BJ (cell line): ENCODE measurements around the gene PARP4. TPM values are rescaled to one million over a fixed set of nuclear protein-coding genes. Genes with fewer than 3 reads are reported as not detected.
A peak's percentile ranks its signal among the peaks of the same experiment; 100 is the strongest.
"Not testable (repeated sequence)": the region's sequence is repeated elsewhere in the genome, so short reads cannot be mapped to it uniquely, and the experiment has no call there.

Experiments used
- CTCF ChIA-PET: fragments of 350-600 bp; formaldehyde crosslinking; extraction: SDS; loops from one replicate; lab custom pipeline; 2021; ENCODE audit warnings: antibody characterized with exemption, inconsistent platforms; lab: Yijun Ruan, JAX
- POLR2A ChIA-PET: fragments of 300-600 bp; sonication (Branson Sonifier 250); formaldehyde crosslinking; extraction: SDS; loops from one replicate; lab custom pipeline; 2021; ENCODE audit warnings: antibody characterized with exemption; lab: Charles Lee
- DNase-seq: peaks from one replicate; pipeline ENCODE4 v3.0.0-alpha.2; 2011; ENCODE audit warnings: low read depth
- H3K27me3 ChIP-seq: 2 replicates; pipeline ENCODE4 v1.6.0; 2011; ENCODE audit warnings: low read length; ENCODE audit not compliant: control insufficient read depth, insufficient read depth
- H3K36me3 ChIP-seq: 2 replicates; pipeline ENCODE4 v1.5.1; 2011; ENCODE audit warnings: low read length; ENCODE audit not compliant: control insufficient read depth, insufficient read depth
- H3K4me3 ChIP-seq: 2 replicates; pipeline ENCODE4 v1.5.1; 2011; ENCODE audit warnings: low read depth, mild to moderate bottlenecking, control low read depth, low read length
- polyA plus RNA-seq: library from polyadenylated mRNA; depleted of rRNA; stranded (reverse); fragments of >200 nt; gene quantifications from 2 replicates; pipeline ENCODE4 v1.2.3, GENCODE V29; 2011
- TF ChIP-seq, protein P1 (sequence below): IDR thresholded peaks from 2 replicates; pipeline ENCODE4 v1.5.1; 2011; ENCODE audit warnings: low read depth, mild to moderate bottlenecking, control low read depth, inconsistent platforms, low read length, moderate library complexity; ENCODE audit not compliant: insufficient read depth

Gene PARP4
- polyA plus RNA-seq, 1 experiment = 46.5 TPM

DNA sequence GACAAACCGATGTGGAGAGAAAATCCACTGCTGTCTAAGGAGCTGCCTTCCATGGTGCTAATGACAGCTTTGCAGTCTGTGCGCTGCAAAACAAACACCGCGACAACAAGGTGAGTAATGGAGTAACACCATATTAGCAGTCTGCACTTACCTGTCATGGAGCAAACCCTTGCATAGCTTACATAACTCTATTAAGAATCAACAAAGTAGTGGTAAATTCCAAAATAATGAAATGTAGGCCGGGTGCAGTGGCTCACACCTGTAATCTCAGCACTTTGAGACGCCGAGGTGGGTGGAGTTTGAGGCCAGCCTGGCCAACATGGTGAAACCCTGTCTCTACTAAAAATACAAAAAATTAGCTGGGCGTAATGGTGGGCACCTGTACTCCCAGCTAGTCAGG is 56.2 kb downstream of the PARP4 start:
- TF ChIP-seq, protein P1, sequence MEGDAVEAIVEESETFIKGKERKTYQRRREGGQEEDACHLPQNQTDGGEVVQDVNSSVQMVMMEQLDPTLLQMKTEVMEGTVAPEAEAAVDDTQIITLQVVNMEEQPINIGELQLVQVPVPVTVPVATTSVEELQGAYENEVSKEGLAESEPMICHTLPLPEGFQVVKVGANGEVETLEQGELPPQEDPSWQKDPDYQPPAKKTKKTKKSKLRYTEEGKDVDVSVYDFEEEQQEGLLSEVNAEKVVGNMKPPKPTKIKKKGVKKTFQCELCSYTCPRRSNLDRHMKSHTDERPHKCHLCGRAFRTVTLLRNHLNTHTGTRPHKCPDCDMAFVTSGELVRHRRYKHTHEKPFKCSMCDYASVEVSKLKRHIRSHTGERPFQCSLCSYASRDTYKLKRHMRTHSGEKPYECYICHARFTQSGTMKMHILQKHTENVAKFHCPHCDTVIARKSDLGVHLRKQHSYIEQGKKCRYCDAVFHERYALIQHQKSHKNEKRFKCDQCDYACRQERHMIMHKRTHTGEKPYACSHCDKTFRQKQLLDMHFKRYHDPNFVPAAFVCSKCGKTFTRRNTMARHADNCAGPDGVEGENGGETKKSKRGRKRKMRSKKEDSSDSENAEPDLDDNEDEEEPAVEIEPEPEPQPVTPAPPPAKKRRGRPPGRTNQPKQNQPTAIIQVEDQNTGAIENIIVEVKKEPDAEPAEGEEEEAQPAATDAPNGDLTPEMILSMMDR = no peak
- no peak overlapping the region for H3K4me3 ChIP-seq
- H3K27me3 ChIP-seq = no peaks in the 10 kb centered on the region
- DNase-seq = no peak
- H3K36me3 ChIP-seq = peaks cover 20% of the 10 kb centered on the region
- POLR2A ChIA-PET = no interaction called here
- CTCF ChIA-PET = no interaction called here

DNA sequence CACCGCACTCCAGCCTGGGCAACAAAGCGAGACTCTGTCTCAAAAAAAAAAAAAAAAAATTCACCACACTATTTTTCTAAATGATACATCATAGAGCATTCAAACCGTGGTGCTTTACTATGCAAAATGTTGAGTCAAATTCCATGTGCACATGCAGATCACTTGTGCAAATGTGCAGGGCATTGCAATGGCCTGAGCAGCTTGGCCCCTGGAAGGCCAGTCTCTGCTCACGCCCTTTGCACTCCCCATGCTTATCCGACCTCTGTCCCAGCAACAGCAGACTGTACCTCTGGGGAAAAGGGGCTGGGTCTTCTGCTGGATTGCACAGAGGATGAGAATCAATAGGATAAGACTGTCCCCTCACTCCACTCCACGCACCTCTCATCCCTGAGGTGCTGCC is 58.5 kb downstream of the PARP4 start:
- Histone ChIP-seq H3K36me3 (peaks cover 22% of the 10 kb centered on the region), H3K27me3 (no peaks in the 10 kb centered on the region), H3K4me3 (no peak overlapping the region)
- CTCF ChIA-PET = no interaction called here
- POLR2A ChIA-PET = no interaction called here
- no peak for DNase-seq
- TF ChIP-seq, protein P1 = no peak

DNA sequence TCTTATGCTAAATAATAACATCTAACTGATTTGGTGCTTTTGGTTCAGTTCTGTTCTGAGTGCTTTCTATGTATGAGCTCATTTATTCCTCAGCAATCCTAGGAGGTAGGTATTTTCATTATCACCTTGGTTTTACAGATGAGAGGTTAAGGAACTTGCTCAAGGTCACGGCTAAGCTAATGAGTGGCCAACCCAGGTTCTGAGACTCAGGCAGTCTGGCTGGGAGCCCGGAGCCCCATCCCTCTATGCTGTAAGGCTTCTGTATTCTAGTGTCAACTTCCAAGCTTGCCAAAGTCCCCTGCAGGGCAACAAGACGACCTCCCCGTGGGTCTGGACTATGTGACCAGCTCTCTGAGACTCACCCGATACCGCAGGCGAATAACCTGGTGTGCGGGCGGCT is 60.5 kb downstream of the PARP4 start:
- Histone ChIP-seq H3K27me3 (no peaks in the 10 kb centered on the region), H3K36me3 (peaks cover 20% of the 10 kb centered on the region), H3K4me3 (no peak overlapping the region)
- TF ChIP-seq, protein P1 = no peak
- POLR2A ChIA-PET = no interaction called here
- DNase-seq = no peak
- CTCF ChIA-PET = interaction anchor here (1.0 kb wide), 1 partner anchor 9 kb away, joined by 4 read pairs; no protein-coding TSS in a partner anchor

DNA sequence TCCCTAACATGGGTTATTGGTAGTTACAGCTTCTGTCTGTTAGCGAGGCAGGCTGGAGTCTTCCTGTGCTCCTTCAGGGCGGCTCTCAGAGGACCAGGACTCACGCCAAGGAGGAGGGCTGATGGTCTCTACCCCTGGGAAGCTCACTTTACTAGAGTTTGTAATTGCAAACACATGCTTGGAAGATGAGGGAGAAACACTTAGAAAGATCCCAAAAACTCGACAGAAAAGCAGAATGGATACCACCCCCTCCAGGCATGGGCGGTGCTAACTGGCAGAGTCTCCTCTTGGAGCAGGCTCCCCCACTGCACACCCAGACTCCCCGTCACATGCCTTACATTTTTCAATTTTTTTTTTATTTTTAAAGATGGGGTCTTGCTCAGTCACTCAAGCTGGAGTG is 62.0 kb downstream of the PARP4 start:
- Histone ChIP-seq H3K36me3 (peaks cover 20% of the 10 kb centered on the region), H3K4me3 (no peak overlapping the region), H3K27me3 (no peaks in the 10 kb centered on the region)
- ChIA-PET CTCF (no interaction called here), POLR2A (no interaction called here)
- TF ChIP-seq, protein P1 = no peak
- DNase-seq = peak; percentile 75

DNA sequence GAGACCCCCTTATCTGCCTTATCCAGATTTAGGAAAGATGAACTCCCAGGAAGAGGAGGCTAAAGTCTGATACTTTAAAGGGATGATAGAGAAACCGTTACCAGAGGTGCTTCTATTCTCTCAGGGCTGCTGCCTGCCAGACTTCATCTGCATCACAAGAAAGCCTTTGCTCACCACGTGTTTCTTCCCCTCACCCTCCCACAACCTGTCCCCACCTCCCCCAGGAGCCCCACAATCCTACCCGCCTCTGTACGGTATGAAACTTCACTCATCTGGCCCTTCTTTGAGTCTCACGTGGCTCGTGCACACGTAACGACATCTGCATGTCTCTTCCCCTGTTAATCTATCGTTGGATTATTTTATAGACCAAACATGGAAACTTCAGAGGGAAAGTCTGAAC is 67.7 kb downstream of the PARP4 start:
- DNase-seq, POLR2A ChIA-PET, H3K36me3 ChIP-seq, H3K27me3 ChIP-seq, H3K4me3 ChIP-seq: not testable (repeated sequence)
- CTCF ChIA-PET = interaction anchor here (1.0 kb wide), 1 partner anchor 10 kb away, joined by 3 read pairs; no protein-coding TSS in a partner anchor

DNA sequence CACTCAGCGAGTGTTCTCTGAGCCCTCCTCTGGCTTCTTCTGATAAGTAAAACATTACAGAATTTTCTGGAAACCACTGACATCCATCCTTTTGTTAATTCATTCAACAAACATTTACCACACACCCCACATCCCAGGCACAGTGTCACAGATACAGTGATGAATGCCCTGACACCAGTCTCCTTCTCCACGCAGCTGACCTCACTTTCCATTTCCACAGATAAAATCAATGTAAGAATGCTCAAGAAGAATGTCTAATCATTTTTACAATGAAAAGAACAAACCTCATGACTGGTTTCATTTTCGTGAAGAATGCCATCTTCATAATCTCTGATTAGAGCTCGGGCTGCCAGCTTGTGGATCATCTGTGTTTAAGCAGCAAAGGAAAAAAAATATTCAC is 69.2 kb downstream of the PARP4 start:
- Histone ChIP-seq H3K4me3 (no peak overlapping the region), H3K27me3 (no peaks in the 10 kb centered on the region), H3K36me3 (peaks cover 3% of the 10 kb centered on the region)
- POLR2A ChIA-PET = no interaction called here
- TF ChIP-seq, protein P1 = no peak
- no peak for DNase-seq
- CTCF ChIA-PET = interaction anchor here (0.6 kb wide), 1 partner anchor 350 kb away, joined by 3 read pairs; no protein-coding TSS in a partner anchor

DNA sequence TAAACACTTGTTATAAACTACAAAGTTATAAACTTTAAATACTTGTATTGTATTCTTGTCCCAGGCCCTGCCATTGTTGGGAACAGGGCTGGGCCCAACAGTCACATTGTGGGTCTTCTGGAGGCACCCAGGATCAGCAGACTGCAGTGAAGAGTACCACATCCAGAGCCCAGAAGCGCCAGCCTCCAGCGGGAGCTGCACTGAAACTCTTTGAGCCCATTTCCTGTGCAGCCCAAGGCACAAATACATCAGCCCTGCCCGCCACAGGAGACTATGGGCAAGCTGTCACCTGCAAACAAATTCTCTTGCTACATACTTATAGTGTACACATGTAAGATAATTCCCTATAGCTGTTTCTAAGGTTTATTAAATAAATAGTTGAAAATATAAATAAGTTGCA is 86.5 kb downstream of the PARP4 start:
- DNase-seq, H3K4me3 ChIP-seq, H3K36me3 ChIP-seq, CTCF ChIA-PET, H3K27me3 ChIP-seq, POLR2A ChIA-PET: not testable (repeated sequence)

DNA sequence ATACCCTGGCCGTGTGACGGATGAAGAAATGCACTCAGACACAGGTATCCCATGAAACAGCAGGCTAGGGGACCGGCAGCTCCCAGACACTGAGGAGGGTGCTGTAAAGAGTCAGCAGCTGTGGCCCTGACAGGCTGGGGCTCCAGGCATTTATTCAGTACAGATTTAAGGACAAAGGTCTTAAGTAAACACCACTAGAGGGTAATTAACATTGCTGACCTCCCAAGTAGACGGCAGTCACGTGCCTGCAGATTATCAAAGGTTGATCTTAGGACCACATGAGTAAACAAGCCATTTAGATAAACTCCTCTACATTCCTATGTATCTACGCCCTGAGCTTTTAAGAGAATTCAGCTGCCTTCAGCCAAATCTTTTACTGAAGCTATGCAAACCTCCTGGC is 92.9 kb downstream of the PARP4 start:
- H3K4me3 ChIP-seq, H3K27me3 ChIP-seq, DNase-seq, H3K36me3 ChIP-seq, POLR2A ChIA-PET, CTCF ChIA-PET: not testable (repeated sequence)
